M059J (cell line): ENCODE measurements around the gene CLCA1. TPM values are rescaled to one million over a fixed set of nuclear protein-coding genes. Genes with fewer than 3 reads are reported as not detected.
A peak's percentile ranks its signal among the peaks of the same experiment; 100 is the strongest.

Experiments used
- DNase-seq: peaks from one replicate; pipeline ENCODE4 v3.0.0-alpha.2; 2012; ENCODE audit warnings: low read depth
- total RNA-seq: library from RNA; depleted of rRNA; stranded (reverse); fragments of >200 nt; shearing (Covaris generic); gene quantifications from 2 replicates; pipeline ENCODE4 v1.2.3, GENCODE V29; 2014

CLCA1 gene
- total RNA-seq, 1 experiment from 2014 or later: not detected

DNA sequence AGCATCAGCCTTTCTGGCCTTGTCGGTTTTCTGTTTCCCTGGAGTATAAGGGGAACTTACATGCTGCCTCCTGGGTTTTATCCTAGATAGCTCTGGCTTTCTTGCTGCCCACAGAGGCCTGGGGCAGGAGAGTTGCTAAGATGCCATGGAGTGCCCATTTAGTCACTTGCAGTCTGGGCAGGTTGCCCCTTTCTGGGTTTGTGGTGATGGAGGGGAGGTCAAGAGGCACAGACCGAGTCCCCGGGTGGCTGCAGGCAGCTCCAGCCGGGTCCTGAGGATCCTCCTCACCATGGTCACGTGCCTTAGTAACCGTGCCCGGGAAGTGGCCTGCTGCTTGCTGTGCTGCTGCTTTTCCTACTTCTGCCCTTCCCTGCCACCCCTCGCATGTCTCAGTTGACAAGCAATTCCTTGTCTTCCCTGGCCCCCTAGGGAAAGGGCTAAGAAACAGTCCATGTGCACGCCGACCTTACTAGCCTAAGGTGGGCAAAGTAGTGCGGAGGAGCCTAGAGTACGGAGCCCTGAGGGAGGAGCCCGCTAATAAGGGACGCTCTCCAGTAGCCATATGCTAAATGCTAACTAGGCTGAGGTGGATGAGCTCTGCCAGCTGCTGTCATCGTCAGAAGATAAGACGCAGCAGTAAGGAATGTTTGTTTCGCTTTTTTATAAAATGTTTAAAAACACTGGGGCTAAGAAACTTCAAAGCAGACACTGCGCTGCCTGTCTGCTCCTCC lies 34.8 kb downstream of the CLCA1 start:
- peak; percentile 28 for DNase-seq

DNA sequence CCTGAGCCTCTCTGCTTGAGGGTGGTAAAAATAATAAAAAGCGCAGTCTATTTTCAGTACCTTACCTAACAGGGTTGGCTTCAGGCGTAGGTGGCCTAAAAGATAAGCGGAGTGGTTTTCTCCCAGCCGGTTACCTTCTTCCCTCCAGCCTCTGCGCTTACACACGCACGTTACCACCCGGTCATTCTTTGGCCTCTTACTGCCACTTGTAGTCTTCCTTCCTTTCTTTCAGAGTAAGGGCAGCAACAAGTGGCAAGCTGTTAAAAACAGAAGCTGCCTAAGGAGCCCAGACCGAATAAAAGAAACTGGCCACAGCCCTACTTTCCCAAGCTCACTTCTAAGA lies 35.4 kb downstream of the CLCA1 start:
- DNase-seq: no peak

DNA sequence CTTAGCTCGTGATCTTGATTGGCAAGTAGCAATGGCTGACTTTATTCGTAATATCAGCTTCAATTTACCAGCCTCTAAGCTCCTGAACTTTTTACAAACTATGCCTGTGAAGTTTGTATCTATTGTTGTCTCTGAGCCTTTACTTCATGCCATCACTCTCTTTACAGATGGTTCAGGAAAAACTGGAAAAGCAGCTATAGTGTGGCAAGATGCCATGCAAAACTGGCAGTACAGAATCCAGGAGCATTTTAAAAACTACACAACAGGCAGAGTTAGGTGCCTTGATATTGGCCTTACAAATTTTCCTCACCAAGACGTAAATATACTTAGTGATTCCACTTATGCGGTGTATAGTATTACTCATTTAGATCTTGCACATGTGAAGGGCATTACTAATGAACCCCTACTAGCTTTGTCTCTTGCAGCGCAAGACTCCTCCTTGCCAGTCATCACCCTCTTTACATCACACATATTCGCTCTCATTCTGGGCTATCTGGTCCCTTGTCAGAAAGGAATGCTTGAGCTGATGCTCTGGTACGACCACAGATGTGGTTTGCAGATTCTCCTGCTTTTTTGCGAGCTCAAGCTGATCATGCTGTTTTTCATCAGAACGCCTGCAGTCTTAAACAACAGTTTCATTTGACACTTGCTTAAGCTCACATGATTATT lies 36.3 kb downstream of the CLCA1 start:
- no peak for DNase-seq

DNA sequence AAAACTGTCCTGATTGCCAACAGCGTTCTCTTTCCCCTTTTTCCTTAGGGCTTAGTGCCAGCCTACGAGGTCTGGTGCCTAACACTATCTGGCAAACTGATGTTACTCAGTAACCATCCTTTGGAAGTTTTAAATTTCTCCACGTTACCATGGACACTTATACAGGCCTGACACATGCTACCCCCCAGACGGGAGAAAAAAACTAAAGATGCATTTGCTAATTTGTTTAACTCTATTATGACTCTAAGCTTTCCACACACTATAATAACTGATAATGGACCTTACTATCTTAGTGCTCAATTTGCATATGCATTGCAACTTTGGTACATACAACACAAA lies 36.8 kb downstream of the CLCA1 start:
- DNase-seq: no peak

DNA sequence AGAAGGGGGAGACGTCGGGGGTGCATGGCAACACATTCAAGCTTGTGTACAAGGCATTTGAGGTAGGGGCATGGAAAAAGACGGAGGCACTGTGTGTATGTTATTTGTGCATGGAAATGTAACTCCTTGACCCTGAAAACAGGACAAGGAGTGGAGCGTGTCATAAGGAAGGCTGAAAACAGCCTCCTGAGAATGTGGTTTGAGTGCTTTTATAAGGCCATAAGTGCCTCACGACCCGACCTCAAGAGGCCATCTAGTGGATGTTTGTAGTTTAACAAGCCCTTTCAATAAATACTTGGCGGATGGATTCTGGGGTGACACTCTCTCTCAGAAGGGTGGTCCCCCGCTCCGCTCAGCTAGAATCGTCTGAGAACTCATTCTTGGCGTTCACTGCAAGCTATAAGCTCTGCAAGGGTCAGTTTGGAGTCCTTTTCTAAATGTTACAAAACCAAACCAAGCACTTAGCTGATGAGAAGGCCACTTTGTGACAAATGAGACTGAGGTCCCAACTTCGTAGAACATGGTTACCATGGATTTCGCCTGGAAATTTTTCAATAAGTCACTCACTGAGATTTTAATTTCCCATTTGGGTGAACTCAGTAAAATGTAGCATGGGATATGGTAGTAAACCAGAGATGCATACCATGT lies 39.3 kb downstream of the CLCA1 start:
- peak; percentile 49 for DNase-seq

- no peak for DNase-seq
These were observed 39.8 kb downstream of the CLCA1 start for GRCh38 chr1:86508583-86508969.

GRCh38 chr1:86515597-86515996 lies 46.9 kb downstream of the CLCA1 start:
- peak; percentile 50 for DNase-seq

DNA sequence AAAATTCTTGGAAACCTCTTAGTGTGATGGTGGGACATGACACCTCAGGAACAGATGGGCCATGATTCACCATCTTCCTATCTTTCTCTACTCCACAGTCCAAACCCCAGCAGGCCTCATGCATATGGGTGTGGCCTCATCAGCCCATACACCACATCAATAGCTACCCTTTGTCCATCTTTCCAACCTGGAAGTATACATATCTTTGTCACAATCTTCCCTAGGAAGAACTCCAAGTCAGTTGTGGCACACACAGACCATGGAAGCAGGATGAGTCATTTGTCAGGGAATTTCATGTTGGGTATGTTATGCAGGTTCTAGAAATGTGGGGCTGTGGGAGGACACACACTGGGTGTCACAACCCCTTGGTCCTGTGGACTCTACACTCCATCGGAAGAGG lies 47.6 kb downstream of the CLCA1 start:
- peak; percentile 21 for DNase-seq

GRCh38 chr1:86517336-86517735 lies 48.6 kb downstream of the CLCA1 start:
- DNase-seq: peak; percentile 25

DNA sequence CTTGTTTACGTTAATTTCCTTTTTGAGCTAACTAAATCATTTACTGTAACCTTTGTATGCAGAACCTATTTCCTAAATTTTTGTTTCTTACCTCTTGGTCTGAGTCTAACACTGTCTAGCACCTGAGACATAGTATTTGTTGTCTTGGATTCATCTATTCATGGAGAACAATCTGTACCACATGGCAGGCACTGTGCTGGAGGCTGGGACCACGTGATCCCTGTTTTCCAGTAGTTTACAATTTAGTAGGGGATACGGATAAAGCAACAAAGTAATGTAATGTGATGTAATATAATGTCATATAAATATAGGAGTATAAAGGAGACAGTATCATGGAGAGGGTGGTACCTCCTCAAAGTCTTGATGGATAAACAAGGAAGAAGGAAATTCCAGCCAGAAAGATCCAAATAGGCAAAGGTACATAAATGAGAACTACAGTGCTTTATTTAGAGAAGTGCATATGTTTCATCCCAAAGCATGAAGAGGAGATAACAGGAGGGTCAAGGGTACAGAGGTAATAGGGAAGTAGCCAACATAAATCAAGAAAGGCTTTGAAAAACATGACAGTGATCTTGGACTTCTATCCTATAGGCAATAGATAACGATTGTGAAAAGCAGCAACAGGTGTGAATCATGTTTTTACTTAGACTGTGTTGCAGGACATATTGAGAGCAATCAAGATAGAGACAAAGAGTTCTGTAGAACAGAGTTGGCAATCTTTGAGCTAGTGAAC lies 52.2 kb downstream of the CLCA1 start:
- DNase-seq: no peak

DNA sequence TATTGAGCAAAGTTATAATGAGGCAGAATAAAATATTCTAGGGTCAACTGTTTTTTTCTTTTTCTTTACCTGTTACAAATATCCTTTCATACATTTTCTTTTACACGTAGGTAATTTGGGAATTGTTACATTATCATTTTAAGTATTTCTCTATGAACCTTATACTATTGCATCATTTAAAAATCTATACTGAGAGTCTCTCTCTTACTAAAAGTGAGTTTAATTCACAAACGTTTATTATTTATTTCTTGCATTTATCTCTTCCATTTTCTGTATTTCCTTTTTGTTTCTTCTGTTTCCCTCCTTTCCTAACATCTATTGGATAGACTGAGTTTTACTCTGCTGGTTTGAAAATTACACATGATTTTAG lies 52.8 kb downstream of the CLCA1 start:
- no peak for DNase-seq

GRCh38 chr1:86522240-86522639 lies 53.5 kb downstream of the CLCA1 start:
- no peak for DNase-seq

DNA sequence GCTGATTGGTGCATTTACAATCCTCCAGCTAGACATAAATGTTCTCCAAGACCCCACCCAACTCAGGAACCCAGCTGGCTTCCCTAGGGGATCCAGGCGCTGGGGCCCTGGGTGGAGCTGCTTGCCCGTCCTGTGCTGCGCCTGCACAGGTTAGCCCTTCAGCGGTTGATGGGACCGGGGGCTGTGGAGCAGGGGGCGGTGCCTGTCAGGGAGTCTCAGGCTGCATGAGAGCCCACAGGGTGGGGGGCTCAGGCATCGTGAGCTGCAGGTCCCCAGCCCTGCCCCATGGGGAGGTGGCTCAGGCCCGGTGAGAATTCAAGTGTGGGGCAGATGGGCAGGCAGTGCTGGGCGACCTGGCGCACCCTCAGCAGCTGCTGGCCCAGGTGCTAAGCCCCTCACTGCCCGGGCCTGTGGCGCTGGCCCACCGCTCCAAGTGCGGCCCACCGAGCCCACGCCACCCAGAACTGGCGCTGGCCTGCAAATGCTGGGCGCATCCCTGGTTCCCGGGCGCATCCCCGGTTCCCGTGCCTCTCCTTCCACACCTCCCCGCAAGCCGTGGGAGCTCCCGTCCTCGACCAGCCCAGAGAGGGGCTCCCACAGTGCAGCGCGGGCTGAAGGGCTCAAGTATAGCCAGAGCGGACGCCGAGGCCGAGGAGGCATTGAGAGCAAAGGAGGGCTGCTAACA lies 55.1 kb downstream of the CLCA1 start:
- no peak for DNase-seq

GRCh38 chr1:86527306-86527705 lies 58.6 kb downstream of the CLCA1 start:
- DNase-seq: no peak

GRCh38 chr1:86530211-86530845 lies 61.6 kb downstream of the CLCA1 start:
- DNase-seq: no peak

- DNase-seq: peak; percentile 24
These were observed 69.4 kb downstream of the CLCA1 start for GRCh38 chr1:86537928-86538695.

GRCh38 chr1:86538775-86539174 lies 70.0 kb downstream of the CLCA1 start:
- no peak for DNase-seq

DNA sequence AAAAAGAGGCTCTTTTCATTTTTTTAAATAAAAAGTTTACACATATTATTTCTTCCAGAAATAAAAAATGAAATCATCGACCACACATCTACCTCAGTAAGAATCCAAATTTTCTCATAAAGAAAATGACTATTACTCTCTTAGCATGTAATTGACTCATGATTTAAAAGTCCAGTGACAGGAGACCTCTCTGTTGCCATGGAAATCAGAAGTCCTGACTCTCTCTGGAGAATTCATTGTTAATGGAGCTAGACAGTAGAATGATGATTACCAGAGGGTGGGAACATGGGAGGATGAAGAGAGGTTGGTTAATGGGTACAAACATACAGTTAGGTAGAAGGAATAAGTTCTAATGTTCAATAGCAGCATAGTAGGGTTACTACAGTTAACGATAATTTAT lies 73.1 kb downstream of the CLCA1 start:
- peak; percentile 42 for DNase-seq

- DNase-seq: peak; percentile 64
These were observed 73.9 kb downstream of the CLCA1 start for GRCh38 chr1:86542631-86543030.

GRCh38 chr1:86546787-86547221 lies 78.1 kb downstream of the CLCA1 start, which contains the start of gene CLCA4:
TSS of gene CLCA4 (plus strand) at chr1:86547078. CDS start at chr1:86547120, 42 bp downstream.
- no peak for DNase-seq

- no peak for DNase-seq
These were observed 80.1 kb downstream of the CLCA1 start for GRCh38 chr1:86548839-86549238.
